ENCODE measurements around the gene TMEM184A. TPM values are rescaled to one million over a fixed set of nuclear protein-coding genes. Genes with fewer than 3 reads are reported as not detected.
A peak's percentile ranks its signal among the peaks of the same experiment; 100 is the strongest.

The TMEM184A gene
- total and polyA plus RNA-seq, 2 of the 13 experiments (the other 11 are each of a cell fraction or from before 2014, with no cell fraction given), result 9.5 to 20.4 TPM

GRCh38 chr7:1555046-1555812 is 776 bp downstream of the TMEM184A start (continued):
- no peak for TF ChIP-seq PRDM15 (CRISPR knock-in tag; IDR thresholded peaks at IDR 0.05)
- TF ChIP-seq MTERF4 (CRISPR knock-in tag; IDR thresholded peaks at IDR 0.05), result peak; percentile 79; the same call in 1 of the 2 replicates
- TF ChIP-seq CERS6 (CRISPR knock-in tag; IDR thresholded peaks at IDR 0.05), result no peak
- no peak for TF ChIP-seq FOXJ3 (CRISPR knock-in tag; IDR thresholded peaks at IDR 0.05; ENCODE audit: borderline replicate concordance)
- TF ChIP-seq ATF7 (IDR thresholded peaks at IDR 0.05), result no peak
- no peak; the same call in 1 of the 2 replicates for TF ChIP-seq ATF7 (CRISPR knock-in tag; IDR thresholded peaks at IDR 0.05)
- TF ChIP-seq KLF16 (CRISPR knock-in tag; IDR thresholded peaks at IDR 0.05), result no peak
- no peak for TF ChIP-seq REPIN1 (CRISPR knock-in tag; IDR thresholded peaks at IDR 0.05; ENCODE audit: borderline replicate concordance, low read depth)
- 0 out of 2 replicates have a peak, but pooled peaks have one; percentile 8 for TF ChIP-seq UBTF (CRISPR knock-in tag; IDR thresholded peaks at IDR 0.05)
- TF ChIP-seq ZNF746 (CRISPR knock-in tag; IDR thresholded peaks at IDR 0.05), result peak; percentile 97
- TF ChIP-seq RELA (CRISPR knock-in tag; IDR thresholded peaks at IDR 0.05), result no peak
- 0 out of 2 replicates have a peak, but pooled peaks have one; percentile 66 for TF ChIP-seq MAZ (IDR thresholded peaks at IDR 0.05; ENCODE audit: borderline replicate concordance, low read depth, low read length)
- peak; percentile 88; the same call in 1 of the 2 replicates for TF ChIP-seq MAZ (CRISPR knock-in tag; IDR thresholded peaks at IDR 0.05; ENCODE audit: low read depth)
- TF ChIP-seq NR2C2 (CRISPR knock-in tag; IDR thresholded peaks at IDR 0.05; ENCODE audit: borderline replicate concordance), result no peak
- 0 out of 2 replicates have a peak, but pooled peaks have one; percentile 26 for TF ChIP-seq BHLHE40 (IDR thresholded peaks at IDR 0.05; ENCODE audit: low read length)
- TF ChIP-seq NFYB (CRISPR knock-in tag; IDR thresholded peaks at IDR 0.05), result no peak
- no peak for TF ChIP-seq GFI1 (CRISPR knock-in tag; IDR thresholded peaks at IDR 0.05; ENCODE audit: borderline replicate concordance)
- 0 out of 2 replicates have a peak, but pooled peaks have one; percentile 16 for TF ChIP-seq ZNF121 (CRISPR knock-in tag; IDR thresholded peaks at IDR 0.05)
- 0 out of 2 replicates have a peak, but pooled peaks have one; percentile 16 for TF ChIP-seq SOX5 (CRISPR knock-in tag; IDR thresholded peaks at IDR 0.05; ENCODE audit: borderline replicate concordance)
- no peak for TF ChIP-seq MIER3 (CRISPR knock-in tag; IDR thresholded peaks at IDR 0.05; ENCODE audit: borderline replicate concordance)
- no peak for TF ChIP-seq ZNF543 (CRISPR knock-in tag; IDR thresholded peaks at IDR 0.05)

All from HepG2 (cell line).